ENCODE results near the gene ZNF141.

DNA sequence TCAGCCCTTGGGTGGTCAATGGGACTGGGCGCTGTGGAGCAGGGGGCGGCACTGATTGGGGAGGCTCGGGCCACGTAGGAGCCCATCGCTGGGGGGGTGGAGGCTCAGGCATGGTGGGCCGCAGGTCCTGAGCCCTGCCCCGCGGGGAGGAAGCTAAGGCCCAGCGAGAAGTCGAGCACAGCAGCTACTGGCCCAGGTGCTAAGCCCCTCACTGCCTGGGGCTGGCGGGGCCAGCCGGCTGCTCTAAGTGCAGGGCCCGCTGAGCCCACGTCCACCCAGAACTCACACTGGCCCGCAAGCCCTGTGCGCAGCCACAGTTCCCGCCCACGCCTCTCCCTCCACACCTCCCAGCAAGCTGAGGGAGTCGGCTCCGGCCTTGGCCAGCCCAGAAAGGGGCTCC is 66.4 kb downstream of the ZNF141 start:
- TF ChIP-seq SUZ12 (IDR thresholded peaks at IDR 0.05; ENCODE audit: extremely low read depth, insufficient read depth, insufficient read length) (no peak), YY1 (IDR thresholded peaks at IDR 0.05; ENCODE audit: insufficient read depth, insufficient read length) (no peak)
